H1 (cell line): Measurements from ENCODE around the gene TNS1. TPM values are rescaled to one million over a fixed set of nuclear protein-coding genes. Genes with fewer than 3 reads are reported as not detected.

ENCODE experiments used
- CTCF ChIA-PET: fragments of 300-600 bp; sonication (Branson Sonifier 250); formaldehyde crosslinking; loops from one replicate; lab custom pipeline; 2021; ENCODE audit not compliant: partially characterized antibody; lab: Charles Lee
- POLR2A ChIA-PET: fragments of 300-600 bp; sonication (Branson Sonifier 250); formaldehyde crosslinking; loops from one replicate; lab custom pipeline; 2021; ENCODE audit warnings: inconsistent platforms; ENCODE audit not compliant: partially characterized antibody; lab: Charles Lee
- DNase-seq, 2 experiments: peaks; one replicate each; pipeline versions ENCODE4 v3.0.0 to v3.0.0-alpha.2; 2010 to 2022; ENCODE audit warnings: low spot score in 2 of 2, low read depth in 1 of 2, mixed read lengths in 1 of 2
- FAIRE-seq: peaks from 2 replicates; lab custom pipeline; 2011; peaks lifted over from hg19 to GRCh38; lab: Jason Lieb, UNC
- H2AFZ ChIP-seq: 2 replicates; pipeline ENCODE4 v1.8.1; 2012; ENCODE audit warnings: low read length, inconsistent platforms
- H2AK5ac ChIP-seq: 2 replicates; pipeline ENCODE4 v1.6.1; 2013; ENCODE audit warnings: low read depth, low read length
- H2BK120ac ChIP-seq: replicated peaks from 2 replicates; pipeline ENCODE3; 2013; ENCODE audit warnings: low read depth, low read length, inconsistent platforms
- H2BK12ac ChIP-seq: 2 replicates; pipeline ENCODE4 v1.6.1; 2013; ENCODE audit warnings: low read depth, low read length
- H2BK15ac ChIP-seq: 2 replicates; pipeline ENCODE4 v1.6.1; 2013; ENCODE audit warnings: low read length
- H2BK20ac ChIP-seq: 2 replicates; pipeline ENCODE4 v1.6.1; 2013; ENCODE audit warnings: low read length
- H2BK5ac ChIP-seq: 2 replicates; pipeline ENCODE4 v1.6.1; 2013; ENCODE audit warnings: low read depth, low read length
- H3K14ac ChIP-seq: 2 replicates; pipeline ENCODE4 v1.6.1; 2013; ENCODE audit warnings: inconsistent platforms; ENCODE audit not compliant: insufficient read length
- H3K18ac ChIP-seq: 2 replicates; pipeline ENCODE4 v1.6.1; 2013; ENCODE audit warnings: low read length; ENCODE audit errors: extremely low read depth
- H3K23ac ChIP-seq: 2 replicates; pipeline ENCODE4 v1.6.1; 2013; ENCODE audit warnings: inconsistent platforms; ENCODE audit not compliant: insufficient read length
- H3K23me2 ChIP-seq: 2 replicates; pipeline ENCODE4 v1.6.1; 2013; ENCODE audit warnings: low read depth, low read length
- H3K27ac ChIP-seq: 2 replicates; pipeline ENCODE4 v1.6.1; 2011; ENCODE audit warnings: low read depth, low read length, inconsistent platforms
- H3K27me3 ChIP-seq, 4 experiments: replicated peaks in 1 of 4; 1 replicate in 1 of 4; 2 replicates in 3 of 4; pipeline versions ENCODE4 v1.6.1 to v1.8.1; 2011 to 2013; ENCODE audit warnings: low read length in 3 of 4, mild to moderate bottlenecking in 3 of 4, inconsistent platforms in 2 of 4, mixed read lengths in 2 of 4, moderate library complexity in 1 of 4; ENCODE audit not compliant: control insufficient read depth in 3 of 4, insufficient read depth in 3 of 4; ENCODE audit errors: extremely low read depth in 1 of 4
- H3K36me3 ChIP-seq, 4 experiments: 2 replicates each; pipeline versions ENCODE4 v1.6.1 to v1.8.1; 2011 to 2013; ENCODE audit warnings: mild to moderate bottlenecking in 4 of 4, low read length in 3 of 4, moderate library complexity in 2 of 4, control low read depth in 1 of 4, inconsistent platforms in 1 of 4; ENCODE audit not compliant: insufficient read depth in 4 of 4, control insufficient read depth in 2 of 4
- H3K4ac ChIP-seq: replicated peaks from 2 replicates; pipeline ENCODE3; 2013; ENCODE audit warnings: low read length, low read depth, mixed read lengths, inconsistent platforms; ENCODE audit not compliant: insufficient read length
- H3K4me1 ChIP-seq, 4 experiments: replicated peaks in 1 of 4; 1 replicate in 1 of 4; 2 replicates in 3 of 4; pipeline versions ENCODE4 v1.6.1 to v1.8.1; 2011 to 2013; ENCODE audit warnings: low read length in 3 of 4, inconsistent platforms in 2 of 4, mixed read lengths in 1 of 4; ENCODE audit not compliant: insufficient read depth in 4 of 4, control insufficient read depth in 3 of 4
- H3K4me2 ChIP-seq, 2 experiments: 2 replicates each; pipeline versions ENCODE4 v1.6.1 to v1.8.1; 2011 to 2013; ENCODE audit warnings: low read depth in 2 of 2, low read length in 2 of 2, control low read depth in 1 of 2, inconsistent platforms in 1 of 2, mild to moderate bottlenecking in 1 of 2; ENCODE audit not compliant: insufficient read depth in 1 of 2
- H3K4me3 ChIP-seq, 4 experiments: fragments of 200-600, 300-600 bp in 1 of 4; sonication (generic), shearing (Covaris generic), sonication (Bioruptor Twin) in 1 of 4; 2 replicates each; pipeline versions ENCODE4 v1.5.1 to v1.8.1; 2011 to 2016; ENCODE audit warnings: low read length in 4 of 4, low read depth in 3 of 4, control low read depth in 2 of 4, inconsistent platforms in 2 of 4, mild to moderate bottlenecking in 2 of 4, mixed read lengths in 1 of 4, moderate library complexity in 1 of 4; ENCODE audit not compliant: insufficient read depth in 2 of 4; ENCODE audit errors: extremely low read depth in 1 of 4
- H3K56ac ChIP-seq: replicated peaks from 2 replicates; pipeline ENCODE3; 2013; ENCODE audit warnings: low read depth, mild to moderate bottlenecking, mixed read lengths, low read length, inconsistent platforms; ENCODE audit not compliant: insufficient read length
- H3K79me1 ChIP-seq: 2 replicates; pipeline ENCODE4 v1.6.1; 2013; ENCODE audit warnings: low read depth, low read length, control low read depth
- H3K79me2 ChIP-seq, 2 experiments: 2 replicates each; pipeline versions ENCODE4 v1.6.1 to v1.8.1; 2012 to 2013; ENCODE audit warnings: low read length in 2 of 2, mild to moderate bottlenecking in 2 of 2, inconsistent platforms in 1 of 2; ENCODE audit not compliant: insufficient read depth in 2 of 2, control insufficient read depth in 1 of 2
- H3K9ac ChIP-seq, 4 experiments: replicated peaks in 1 of 4; 1 replicate in 1 of 4; 2 replicates in 3 of 4; pipeline versions ENCODE4 v1.6.1 to v1.8.1; 2011 to 2013; ENCODE audit warnings: low read depth in 3 of 4, low read length in 3 of 4, control low read depth in 2 of 4, mild to moderate bottlenecking in 2 of 4, moderate library complexity in 2 of 4, inconsistent platforms in 1 of 4; ENCODE audit errors: extremely low read depth in 1 of 4
- H3K9me3 ChIP-seq, 2 experiments: 2 replicates each; pipeline versions ENCODE4 v1.6.1 to v1.8.1; 2012 to 2013; ENCODE audit warnings: mild to moderate bottlenecking in 2 of 2, moderate library complexity in 2 of 2, control low read depth in 1 of 2, inconsistent platforms in 1 of 2, low read depth in 1 of 2, low read length in 1 of 2, mixed read lengths in 1 of 2; ENCODE audit not compliant: insufficient read depth in 2 of 2
- H4K20me1 ChIP-seq, 2 experiments: replicated peaks in 1 of 2; 2 replicates each; pipeline versions ENCODE3 to v1.8.1; 2011 to 2013; ENCODE audit warnings: inconsistent platforms in 2 of 2, low read length in 2 of 2, mild to moderate bottlenecking in 1 of 2; ENCODE audit not compliant: insufficient read depth in 2 of 2, control insufficient read depth in 1 of 2
- H4K5ac ChIP-seq: 2 replicates; pipeline ENCODE4 v1.6.1; 2013; ENCODE audit warnings: low read length, low read depth, mixed read lengths, inconsistent platforms; ENCODE audit not compliant: insufficient read length
- H4K8ac ChIP-seq: 2 replicates; pipeline ENCODE4 v1.8.0; 2013; ENCODE audit warnings: mild to moderate bottlenecking, moderate library complexity, low read length, inconsistent platforms; ENCODE audit not compliant: insufficient read depth; ENCODE audit errors: extremely low read depth
- H4K91ac ChIP-seq: replicated peaks from 2 replicates; pipeline ENCODE3; 2013; ENCODE audit warnings: low read length, mixed read lengths, inconsistent platforms; ENCODE audit not compliant: insufficient read length
- KDM1A ChIP-seq: fragments of 200-600, 300-600 bp; sonication (generic); IDR thresholded peaks from 2 replicates; pipeline ENCODE4 v1.7.1; 2016; ENCODE audit warnings: mild to moderate bottlenecking, low read length, borderline replicate concordance
- ZNF274 ChIP-seq: IDR thresholded peaks from 2 replicates; pipeline ENCODE4 v1.7.0; 2012; ENCODE audit warnings: low read length, borderline replicate concordance; ENCODE audit errors: extremely low read depth
- WGBS, 2 experiments: shearing (Covaris generic) in 1 of 2; methylation state at CpG; one replicate each; pipeline versions ENCODE4 v1.1.6 to v1.1.7; 2013 to 2015; ENCODE audit warnings: low lambda C conversion rate in 2 of 2, mixed read lengths in 2 of 2, inconsistent platforms in 1 of 2, low coverage in 1 of 2, missing lambda C conversion rate in 1 of 2; ENCODE audit not compliant: insufficient replicate concordance in 2 of 2, insufficient coverage in 1 of 2, insufficient read length in 1 of 2; ENCODE audit errors: extremely low coverage in 1 of 2, missing lambda C conversion rate in 1 of 2; 5-methylcytosine and 5-hydroxymethylcytosine counted together
- polyA plus RNA-seq, 7 experiments: library from polyadenylated mRNA; depleted of rRNA in 3 of 7; stranded (reverse) in 5 of 7; unstranded in 2 of 7; fragments of >200 nt in 5 of 7; fragments of 200-250 nt in 2 of 7; gene quantifications; 1 replicate in 5 of 7; 2 replicates in 1 of 7; 4 replicates in 1 of 7; pipeline versions ENCODE4 v1.2.1 to v1.2.3, GENCODE V29; 2011 to 2013; ENCODE audit warnings: missing spikeins in 2 of 7, mixed read lengths in 2 of 7
- total RNA-seq: library from RNA; stranded (reverse); fragmentation: NEBNext Ultra II Directional; extraction: Animal tissue kit (Norgen Biotek cat#: 25700); gene quantifications from 2 replicates; pipeline ENCODE4 v1.2.1, GENCODE V29; 2021
- TF ChIP-seq, protein P1 (sequence below): IDR thresholded peaks from 2 replicates; pipeline ENCODE4 v1.6.1; 2011; ENCODE audit warnings: low read length, improper control_type of control experiment

The TNS1 gene
- total and polyA plus RNA-seq, 2 of the 8 experiments (the other 6 are each of a cell fraction or from before 2014, with no cell fraction given) = 1.5 to 5.1 TPM

DNA sequence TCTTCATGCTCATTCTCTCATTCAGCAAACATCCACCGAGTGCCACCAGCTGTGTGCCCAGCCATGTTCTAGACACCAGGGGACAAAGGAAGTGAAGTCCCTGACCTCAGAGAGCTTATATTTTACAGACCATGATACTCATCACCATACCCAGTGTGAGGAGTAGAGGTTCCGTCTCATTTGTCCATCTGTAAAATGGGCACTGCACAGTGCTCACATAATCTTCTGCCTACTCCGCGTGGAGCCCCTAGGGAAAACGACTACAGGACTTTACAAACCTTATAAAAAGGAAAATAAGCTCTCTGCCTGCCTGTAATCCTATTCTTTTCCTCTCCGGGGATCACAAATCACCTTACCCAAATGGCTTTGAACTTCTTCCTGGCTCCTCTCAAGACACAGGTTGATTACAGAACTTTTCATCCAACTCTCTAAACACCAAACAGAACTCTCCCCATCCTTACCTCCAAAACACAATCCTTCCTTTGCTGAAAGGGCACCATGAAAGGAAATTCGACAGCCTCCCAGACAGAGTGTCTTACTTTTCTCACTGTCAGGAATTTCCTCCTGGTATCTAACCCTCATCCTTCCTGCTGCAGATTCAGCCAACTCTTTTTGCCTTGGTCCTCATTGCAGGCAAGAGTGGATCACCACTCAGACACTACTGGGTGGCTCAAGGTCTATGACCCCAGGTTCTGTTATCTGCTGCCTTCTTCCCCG, 99.5 kb downstream of the TNS1 start:
- H2BK120ac ChIP-seq = no peak overlapping the region
- H2BK15ac ChIP-seq = no peak overlapping the region
- no peak overlapping the region for H3K27ac ChIP-seq
- no peak for FAIRE-seq
- H4K5ac ChIP-seq = no peak overlapping the region
- H3K36me3 ChIP-seq = no peaks in the 10 kb centered on the region
- no peak overlapping the region for H3K14ac ChIP-seq
- no peaks in the 10 kb centered on the region for H3K23me2 ChIP-seq
- H4K8ac ChIP-seq = no peak overlapping the region
- H3K79me2 ChIP-seq = no peaks in the 10 kb centered on the region
- no peak for DNase-seq
- H3K79me1 ChIP-seq = no peaks in the 10 kb centered on the region
- no peak overlapping the region for H2AFZ ChIP-seq
- H3K18ac ChIP-seq = no peak overlapping the region
- no peak overlapping the region for H3K4ac ChIP-seq
- CTCF ChIA-PET = interaction anchor here (0.9 to 14.9 kb wide), 8 partner anchors 16 to 114 kb away, joined by 3 to 207 read pairs (median 10); no protein-coding TSS in a partner anchor
- H3K9ac ChIP-seq = no peak overlapping the region
- no peak overlapping the region for H2BK12ac ChIP-seq
- no peak overlapping the region for H3K23ac ChIP-seq
- 0 out of 2 replicates have a peak overlapping the region, but pooled peaks have one; percentile 5 for H2BK5ac ChIP-seq
- no peak overlapping the region for H3K4me2 ChIP-seq
- 0 out of 2 replicates have a peak overlapping the region, but pooled peaks have one; percentile 2 for H2AK5ac ChIP-seq
- 87% methylated on average over 8 of the region's 8 CpGs; no CpG with 5 or more reads in 1 of the 2 experiments for WGBS, 2 experiments
- POLR2A ChIA-PET = interaction anchor here (0.7 kb wide), 1 partner anchor 8 kb away, joined by 3 read pairs; no protein-coding TSS in a partner anchor
- H4K20me1 ChIP-seq = no peaks in the 10 kb centered on the region
- no peak overlapping the region for H3K4me3 ChIP-seq
- no peak overlapping the region for H2BK20ac ChIP-seq
- peaks cover 0 to 4% (median 2%) of the 10 kb centered on the region in 4 experiments; a peak in 4 of 7 replicates for H3K4me1 ChIP-seq
- H3K27me3 ChIP-seq = no peaks in the 10 kb centered on the region
- no peaks in the 10 kb centered on the region for H3K9me3 ChIP-seq
- H3K56ac ChIP-seq = no peak overlapping the region
- no peak overlapping the region for H4K91ac ChIP-seq
- no peak for TF ChIP-seq ZNF274
- 0 out of 2 replicates have a peak, but pooled peaks have one; percentile 27 for TF ChIP-seq KDM1A
- TF ChIP-seq, protein P1, sequence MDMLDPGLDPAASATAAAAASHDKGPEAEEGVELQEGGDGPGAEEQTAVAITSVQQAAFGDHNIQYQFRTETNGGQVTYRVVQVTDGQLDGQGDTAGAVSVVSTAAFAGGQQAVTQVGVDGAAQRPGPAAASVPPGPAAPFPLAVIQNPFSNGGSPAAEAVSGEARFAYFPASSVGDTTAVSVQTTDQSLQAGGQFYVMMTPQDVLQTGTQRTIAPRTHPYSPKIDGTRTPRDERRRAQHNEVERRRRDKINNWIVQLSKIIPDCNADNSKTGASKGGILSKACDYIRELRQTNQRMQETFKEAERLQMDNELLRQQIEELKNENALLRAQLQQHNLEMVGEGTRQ = no peak
